Esophagus muscularis mucosa (tissue), 4 donors: ENCODE results near the gene PPP6R2. TPM values are rescaled to one million over a fixed set of nuclear protein-coding genes. Genes with fewer than 3 reads are reported as not detected.
"Not testable (repeated sequence)": the region's sequence is repeated elsewhere in the genome, so short reads cannot be mapped to it uniquely, and the experiment has no call there.

Experiments used
- DNase-seq: peaks from one replicate; pipeline ENCODE4 v3.0.0-alpha.2; 2017; ENCODE audit errors: extremely low spot score
- H3K27ac ChIP-seq, 4 donors: fragments of 200-600 bp; sonication (generic); replicated peaks in 1 of 4; 1 replicate in 3 of 4; 2 replicates in 1 of 4; pipeline ENCODE4 v1.5.1; 2016 to 2019; ENCODE audit warnings: mild to moderate bottlenecking in 1 of 4
- H3K27me3 ChIP-seq, 4 donors: fragments of 200-600 bp; sonication (generic); one replicate each; pipeline versions ENCODE4 v1.5.1 to v1.6.0; 2016 to 2019
- H3K36me3 ChIP-seq, 4 donors: fragments of 200-600 bp; sonication (generic); one replicate each; pipeline ENCODE4 v1.5.1; 2016 to 2019
- H3K4me1 ChIP-seq, 4 donors: fragments of 200-600 bp; sonication (generic); one replicate each; pipeline ENCODE4 v1.5.1; 2016 to 2019
- H3K4me3 ChIP-seq, 4 donors: fragments of 200-600 bp; sonication (generic); 1 replicate in 2 of 4; 2 replicates in 2 of 4; pipeline ENCODE4 v1.5.1; 2016 to 2019; ENCODE audit warnings: mild to moderate bottlenecking in 4 of 4, moderate library complexity in 1 of 4
- H3K9me3 ChIP-seq, 4 donors: fragments of 200-600 bp; sonication (generic); 1 replicate in 3 of 4; 2 replicates in 1 of 4; pipeline ENCODE4 v1.5.1; 2016 to 2019
- EP300 ChIP-seq: sonication (generic); formaldehyde crosslinking; IDR thresholded peaks from one replicate; pipeline ENCODE4 v1.6.1; 2017; ENCODE audit warnings: antibody characterized with exemption
- POLR2A ChIP-seq: fragments of 450-650 bp; IDR thresholded peaks from one replicate; pipeline ENCODE4 v1.6.1; 2017; ENCODE audit warnings: antibody characterized with exemption, moderate library complexity, mild to moderate bottlenecking, low read depth
- POLR2AphosphoS5 ChIP-seq, 2 donors: sonication (generic); formaldehyde crosslinking; IDR thresholded peaks; one replicate each; pipeline ENCODE4 v1.6.1; 2017; ENCODE audit warnings: antibody characterized with exemption in 2 of 2
- WGBS: methylation state at CpG from one replicate; pipeline ENCODE4 v1.1.5; 2018; 5-methylcytosine and 5-hydroxymethylcytosine counted together
- intact Hi-C: fragments of 100-400 bp; cut with DNase I; formaldehyde crosslinking; loops from one replicate; pipeline ENCODE4 v1.15.1; 2023
- total RNA-seq, 4 donors: library from RNA; depleted of rRNA; stranded (reverse); fragments of >200 nt; gene quantifications; one replicate each; pipeline versions ENCODE4 v1.1.0 to v1.2.1, GENCODE V29; 2016
- TF ChIP-seq, protein P1 (sequence below), 3 experiments: fragments of 200-600 bp in 2 of 3; fragments of 450-650 bp in 1 of 3; sonication (generic) in 2 of 3; IDR thresholded peaks; one replicate each; pipeline ENCODE4 v1.5.1; 2017 to 2019; ENCODE audit warnings: antibody characterized with exemption in 3 of 3, mild to moderate bottlenecking in 2 of 3, moderate library complexity in 1 of 3

PPP6R2 gene
- total RNA-seq, 4 donors from 2014 or later, result 57.7 to 79.4 (median 65.3) TPM

DNA sequence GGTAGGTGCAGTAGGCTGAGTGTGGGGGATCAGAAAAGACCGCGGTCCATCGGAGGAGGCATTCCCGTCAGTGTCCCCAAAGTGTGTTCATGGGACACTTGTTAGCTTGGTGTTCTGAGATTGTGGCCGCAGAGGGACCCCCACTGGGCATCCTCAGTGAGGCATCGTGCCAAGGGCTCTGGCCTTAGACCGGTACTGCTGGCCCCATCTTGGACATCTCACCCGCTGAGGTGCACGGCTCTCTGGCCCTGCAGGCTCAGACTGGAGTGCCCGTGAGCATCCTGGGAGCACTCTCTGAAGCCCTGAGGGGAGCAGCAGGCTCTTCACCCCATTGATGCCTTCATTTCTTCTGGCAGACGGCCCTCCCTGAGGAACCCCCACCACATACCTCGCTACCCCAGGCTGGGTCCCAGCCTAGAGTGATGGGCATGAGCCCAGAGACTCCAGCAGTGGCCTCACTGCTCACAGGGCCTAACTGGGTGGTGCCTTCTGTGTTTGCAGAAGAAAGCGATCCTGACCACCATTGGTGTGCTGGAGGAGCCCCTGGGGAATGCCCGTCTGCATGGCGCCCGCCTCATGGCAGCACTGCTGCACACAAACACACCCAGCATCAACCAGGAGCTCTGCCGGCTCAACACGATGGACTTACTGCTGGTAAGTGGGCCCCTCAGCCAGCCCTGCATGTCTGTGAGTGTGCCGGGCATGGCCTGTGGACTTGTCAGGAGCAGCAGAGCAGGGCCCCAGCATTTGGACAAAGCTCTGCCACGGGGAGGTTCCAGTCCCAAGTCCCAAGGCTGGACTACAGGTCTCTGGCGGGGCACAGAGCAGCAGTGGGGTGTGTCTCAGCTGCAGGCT is 80.1 kb downstream of the PPP6R2 start:
- Histone ChIP-seq H3K27me3 (no peaks in the 10 kb centered on the region), H3K9me3 (no peaks in the 10 kb centered on the region), H3K4me3 (no peak overlapping the region), H3K4me1 (no peaks in the 10 kb centered on the region), H3K27ac (no peak overlapping the region), H3K36me3 (peaks cover 65 to 96% (median 85%) of the 10 kb centered on the region in 4 donors)
- TF ChIP-seq POLR2A (no peak), POLR2AphosphoS5 (IDR thresholded peaks at IDR 0.05) (no peak), EP300 (no peak)
- TF ChIP-seq, protein P1, sequence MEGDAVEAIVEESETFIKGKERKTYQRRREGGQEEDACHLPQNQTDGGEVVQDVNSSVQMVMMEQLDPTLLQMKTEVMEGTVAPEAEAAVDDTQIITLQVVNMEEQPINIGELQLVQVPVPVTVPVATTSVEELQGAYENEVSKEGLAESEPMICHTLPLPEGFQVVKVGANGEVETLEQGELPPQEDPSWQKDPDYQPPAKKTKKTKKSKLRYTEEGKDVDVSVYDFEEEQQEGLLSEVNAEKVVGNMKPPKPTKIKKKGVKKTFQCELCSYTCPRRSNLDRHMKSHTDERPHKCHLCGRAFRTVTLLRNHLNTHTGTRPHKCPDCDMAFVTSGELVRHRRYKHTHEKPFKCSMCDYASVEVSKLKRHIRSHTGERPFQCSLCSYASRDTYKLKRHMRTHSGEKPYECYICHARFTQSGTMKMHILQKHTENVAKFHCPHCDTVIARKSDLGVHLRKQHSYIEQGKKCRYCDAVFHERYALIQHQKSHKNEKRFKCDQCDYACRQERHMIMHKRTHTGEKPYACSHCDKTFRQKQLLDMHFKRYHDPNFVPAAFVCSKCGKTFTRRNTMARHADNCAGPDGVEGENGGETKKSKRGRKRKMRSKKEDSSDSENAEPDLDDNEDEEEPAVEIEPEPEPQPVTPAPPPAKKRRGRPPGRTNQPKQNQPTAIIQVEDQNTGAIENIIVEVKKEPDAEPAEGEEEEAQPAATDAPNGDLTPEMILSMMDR (IDR thresholded peaks at IDR 0.05), result no peak
- intact Hi-C loops, result no loop called here
- WGBS, result 94% methylated on average over 12 of the region's 21 CpGs
- no peak for DNase-seq

- Histone ChIP-seq H3K36me3 (peaks cover 66 to 96% (median 85%) of the 10 kb centered on the region in 4 donors), H3K9me3 (no peaks in the 10 kb centered on the region), H3K27me3 (no peaks in the 10 kb centered on the region), H3K27ac (no peak overlapping the region), H3K4me1 (no peaks in the 10 kb centered on the region), H3K4me3 (no peak overlapping the region)
- 96% methylated on average over 13 of the region's 14 CpGs for WGBS
- intact Hi-C loops, result no loop called here
- TF ChIP-seq, protein P1 (IDR thresholded peaks at IDR 0.05), result no peak
- TF ChIP-seq EP300, result no peak
- no peak for DNase-seq
These were observed 80.8 kb downstream of the PPP6R2 start for GRCh38 chr22:50423956-50424355.

- peaks cover 61 to 96% (median 83%) of the 10 kb centered on the region in 4 donors for H3K36me3 ChIP-seq
- intact Hi-C loops, result no loop called here
- H3K4me3 ChIP-seq, result no peak overlapping the region
- no peak for TF ChIP-seq EP300
- no peak for DNase-seq
- H3K27ac ChIP-seq, result no peak overlapping the region
- H3K27me3 ChIP-seq, result no peaks in the 10 kb centered on the region
- no peaks in the 10 kb centered on the region for H3K9me3 ChIP-seq
- no peaks in the 10 kb centered on the region for H3K4me1 ChIP-seq
- 93% methylated on average over 12 of the region's 12 CpGs for WGBS
These were observed 82.2 kb downstream of the PPP6R2 start for GRCh38 chr22:50425179-50425916.

DNA sequence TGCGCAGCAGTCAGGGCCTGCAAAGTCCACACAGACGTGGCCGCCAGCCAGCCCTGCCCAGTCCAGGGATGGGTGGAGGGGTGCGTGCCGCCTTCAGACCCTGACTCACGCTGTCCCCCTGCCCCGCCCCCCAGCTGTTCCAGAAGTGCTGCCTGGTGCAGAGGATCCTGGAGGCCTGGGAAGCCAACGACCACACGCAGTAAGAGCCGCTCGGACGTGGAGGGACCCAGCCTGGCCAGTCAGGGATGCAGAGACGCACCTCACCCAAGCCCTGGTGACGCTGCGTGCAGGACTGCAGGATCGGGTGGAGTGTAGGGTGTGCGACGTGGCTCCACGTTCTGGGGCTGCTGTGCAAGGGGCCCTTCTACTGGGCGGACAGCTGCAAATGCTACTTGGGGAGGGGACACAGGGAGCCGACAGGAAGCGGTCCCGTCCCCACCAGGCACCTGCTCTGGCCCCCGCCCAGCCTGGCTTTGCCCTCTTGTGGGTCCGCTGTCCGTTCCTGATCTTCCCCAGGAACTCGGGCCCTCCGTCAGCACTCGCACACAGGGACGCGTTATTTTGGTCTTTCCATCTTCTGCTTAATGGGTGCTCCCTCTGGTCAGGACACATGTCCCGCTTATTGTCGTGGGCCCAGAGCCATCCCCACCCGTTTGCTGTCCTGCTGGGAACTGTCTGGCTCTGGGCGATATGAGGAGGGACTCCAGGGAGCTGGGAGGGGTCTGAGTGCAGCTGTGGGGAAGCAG is 89.2 kb downstream of the PPP6R2 start:
- intact Hi-C loops, result no loop called here
- Histone ChIP-seq H3K9me3 (no peaks in the 10 kb centered on the region), H3K27me3 (no peaks in the 10 kb centered on the region), H3K27ac (no peak overlapping the region), H3K4me3 (no peak overlapping the region), H3K36me3 (peaks cover 59 to 86% (median 79%) of the 10 kb centered on the region in 4 donors), H3K4me1 (no peaks in the 10 kb centered on the region)
- DNase-seq, result no peak
- TF ChIP-seq POLR2AphosphoS5 (IDR thresholded peaks at IDR 0.05) (no peak), POLR2A (no peak), EP300 (no peak)
- TF ChIP-seq, protein P1 (IDR thresholded peaks at IDR 0.05), result no peak
- WGBS, result 94% methylated on average over 17 of the region's 35 CpGs

- H3K36me3 ChIP-seq, result peaks cover 58 to 86% (median 81%) of the 10 kb centered on the region in 4 donors
These were observed 89.9 kb downstream of the PPP6R2 start for GRCh38 chr22:50432877-50433510.

More at GRCh38 chr22:50432877-50433510, 89.9 kb downstream of the PPP6R2 start:
- H3K4me1 ChIP-seq, H3K27me3 ChIP-seq, DNase-seq, H3K27ac ChIP-seq, H3K4me3 ChIP-seq, intact Hi-C loops, H3K9me3 ChIP-seq: not testable (repeated sequence)
- WGBS, result 100% methylated on average over 4 of the region's 24 CpGs
